Activated naive CD8-positive, alpha-beta T cell treated with anti-CD3 and anti-CD28 coated beads, Interleukin-2, amount 50 U/mL, for 24 hours (primary cell): Measurements from ENCODE around the gene GTF2A1.
"Not testable (repeated sequence)": the region's sequence is repeated elsewhere in the genome, so short reads cannot be mapped to it uniquely, and the experiment has no call there.

Experiments used
- ATAC-seq: fragments of 150-1000 bp; cut with Tn5 transposase; one replicate; pipeline ENCODE4 v1.10.0; 2021
- DNase-seq: peaks from one replicate; pipeline ENCODE4 v3.0.0; 2021
- H3K27ac Mint-ChIP-seq: one replicate; pipeline ENCODE4 v1.8.0; 2021; ENCODE audit warnings: mild to moderate bottlenecking, mixed read lengths
- H3K27me3 Mint-ChIP-seq: one replicate; pipeline ENCODE4 v1.8.0; 2021; ENCODE audit warnings: mixed read lengths
- H3K36me3 Mint-ChIP-seq: one replicate; pipeline ENCODE4 v1.8.0; 2021; ENCODE audit warnings: low read depth, mixed read lengths
- H3K4me1 Mint-ChIP-seq: one replicate; pipeline ENCODE4 v1.8.0; 2021; ENCODE audit warnings: mixed read lengths
- H3K4me3 Mint-ChIP-seq: one replicate; pipeline ENCODE4 v1.8.0; 2021; ENCODE audit warnings: mild to moderate bottlenecking, moderate library complexity, mixed read lengths
- H3K9me3 Mint-ChIP-seq: one replicate; pipeline ENCODE4 v1.8.0; 2021; ENCODE audit warnings: mixed read lengths

Gene GTF2A1

GRCh38 chr14:81245771-81246170, 25.0 kb upstream of the GTF2A1 start:
- Mint-ChIP-seq H3K4me1 (no peaks in the 10 kb centered on the region), H3K36me3 (peaks cover 2% of the 10 kb centered on the region), H3K27me3 (peaks cover 5% of the 10 kb centered on the region), H3K4me3 (no peak overlapping the region), H3K9me3 (peaks cover 11% of the 10 kb centered on the region), H3K27ac (no peak overlapping the region)
- ATAC-seq = no peak
- DNase-seq = no peak

GRCh38 chr14:81244431-81244830, 23.7 kb upstream of the GTF2A1 start:
- H3K36me3 Mint-ChIP-seq, DNase-seq, H3K27ac Mint-ChIP-seq, H3K4me1 Mint-ChIP-seq, H3K27me3 Mint-ChIP-seq, H3K4me3 Mint-ChIP-seq, ATAC-seq: not testable (repeated sequence)
- H3K9me3 Mint-ChIP-seq = peaks cover 11% of the 10 kb centered on the region

DNA sequence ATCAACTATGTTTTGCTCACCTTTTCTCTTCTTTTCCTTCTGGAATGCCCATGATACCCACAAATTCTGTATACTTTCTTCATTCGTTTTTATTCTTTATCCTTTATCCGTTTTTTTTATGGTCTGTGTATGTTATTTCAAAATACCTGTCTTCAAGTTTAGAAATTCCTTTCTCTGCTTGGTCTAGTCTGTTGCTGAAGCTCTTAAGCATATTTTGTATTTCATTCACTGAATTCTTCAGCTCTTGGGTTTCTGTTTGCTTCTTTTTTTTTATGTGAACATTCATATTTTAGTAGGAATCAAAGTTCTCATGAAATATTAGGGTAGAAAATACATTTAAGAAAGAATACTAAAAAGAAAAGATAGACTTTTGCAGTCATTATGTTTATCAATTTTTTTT, 22.7 kb upstream of the GTF2A1 start:
- Mint-ChIP-seq H3K4me1 (no peaks in the 10 kb centered on the region), H3K27me3 (peaks cover 5% of the 10 kb centered on the region), H3K4me3 (no peak overlapping the region), H3K9me3 (peaks cover 11% of the 10 kb centered on the region), H3K27ac (no peak overlapping the region), H3K36me3 (peaks cover 2% of the 10 kb centered on the region)
- DNase-seq (no peak), ATAC-seq (no peak)

DNA sequence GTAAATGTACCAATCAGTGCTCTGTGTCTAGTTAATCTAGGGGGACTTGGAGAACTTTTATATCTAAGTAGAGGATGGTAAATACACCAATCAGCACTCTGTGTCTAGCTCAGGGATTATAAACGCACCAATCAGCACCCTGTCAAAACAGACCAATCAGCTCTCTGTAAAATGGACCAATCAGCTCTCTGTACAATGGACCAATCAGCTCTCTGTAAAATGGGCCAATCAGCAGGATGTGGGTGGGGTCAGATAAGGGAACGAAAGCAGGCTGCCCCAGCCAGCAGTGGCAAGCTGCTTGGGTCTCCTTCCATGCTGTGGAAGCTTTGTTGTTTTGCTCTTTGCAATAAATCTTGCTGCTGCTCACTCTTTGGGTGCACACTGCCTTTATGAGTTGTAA, 16.1 kb upstream of the GTF2A1 start:
- ATAC-seq, H3K4me3 Mint-ChIP-seq, H3K27me3 Mint-ChIP-seq, H3K27ac Mint-ChIP-seq, H3K36me3 Mint-ChIP-seq, H3K9me3 Mint-ChIP-seq, DNase-seq, H3K4me1 Mint-ChIP-seq: not testable (repeated sequence)

GRCh38 chr14:81236138-81236537, 15.4 kb upstream of the GTF2A1 start:
- DNase-seq = no peak
- no peak for ATAC-seq
- Mint-ChIP-seq H3K4me3 (no peak overlapping the region), H3K27ac (no peak overlapping the region), H3K36me3 (no peaks in the 10 kb centered on the region), H3K4me1 (peaks cover 4% of the 10 kb centered on the region), H3K27me3 (no peaks in the 10 kb centered on the region), H3K9me3 (no peaks in the 10 kb centered on the region)

DNA sequence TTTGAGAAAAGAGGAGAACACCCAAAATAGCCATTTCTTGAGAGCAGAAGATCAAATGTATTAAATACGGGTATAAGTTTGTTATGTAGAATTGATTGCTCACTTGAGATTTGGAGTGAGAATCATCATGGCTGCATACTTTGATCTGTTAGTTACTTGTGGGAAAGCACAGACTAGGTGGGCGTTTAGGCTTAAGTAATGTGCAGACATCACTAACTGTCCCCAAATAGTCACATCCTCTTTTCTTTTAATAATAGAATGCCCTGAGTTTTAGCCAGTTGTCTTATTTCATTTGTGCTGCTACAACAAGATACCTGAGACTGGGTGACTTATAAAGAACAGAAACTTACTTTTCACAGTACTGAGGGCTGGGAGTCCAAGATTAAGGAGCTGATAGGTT, 14.3 kb upstream of the GTF2A1 start:
- Mint-ChIP-seq H3K4me1 (peaks cover 4% of the 10 kb centered on the region), H3K9me3 (no peaks in the 10 kb centered on the region), H3K27ac (no peak overlapping the region), H3K36me3 (no peaks in the 10 kb centered on the region), H3K27me3 (no peaks in the 10 kb centered on the region), H3K4me3 (no peak overlapping the region)
- no peak for DNase-seq
- no peak for ATAC-seq

DNA sequence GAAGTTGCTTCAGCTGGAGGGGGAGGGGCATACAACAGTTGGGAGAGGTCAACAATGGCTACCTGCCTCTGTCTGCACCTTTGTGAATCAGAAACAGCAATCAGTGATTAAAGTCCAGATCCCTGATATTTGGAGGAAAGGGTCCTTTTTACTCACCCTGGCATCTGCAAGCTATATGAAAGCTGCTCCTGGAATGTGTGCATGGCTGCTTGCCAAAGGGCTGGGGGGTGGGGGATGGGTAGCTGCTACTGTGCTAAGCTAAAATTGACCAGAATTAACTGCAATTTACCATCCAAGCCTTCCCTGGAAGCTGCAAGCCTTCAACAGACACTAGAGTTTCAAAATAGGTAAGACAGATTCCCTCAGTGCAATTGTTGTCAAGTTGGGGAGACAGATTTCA, 13.5 kb upstream of the GTF2A1 start:
- H3K27me3 Mint-ChIP-seq = no peaks in the 10 kb centered on the region
- DNase-seq = no peak

GRCh38 chr14:81233615-81234014, 12.9 kb upstream of the GTF2A1 start:
- no peak for DNase-seq

More for the DNA sequence above, 13.5 kb upstream of the GTF2A1 start:
- no peaks in the 10 kb centered on the region for H3K36me3 Mint-ChIP-seq
- no peak overlapping the region for H3K27ac Mint-ChIP-seq
- H3K4me1 Mint-ChIP-seq = peaks cover 4% of the 10 kb centered on the region
- no peak for ATAC-seq
- H3K4me3 Mint-ChIP-seq = no peak overlapping the region
- no peaks in the 10 kb centered on the region for H3K9me3 Mint-ChIP-seq

DNA sequence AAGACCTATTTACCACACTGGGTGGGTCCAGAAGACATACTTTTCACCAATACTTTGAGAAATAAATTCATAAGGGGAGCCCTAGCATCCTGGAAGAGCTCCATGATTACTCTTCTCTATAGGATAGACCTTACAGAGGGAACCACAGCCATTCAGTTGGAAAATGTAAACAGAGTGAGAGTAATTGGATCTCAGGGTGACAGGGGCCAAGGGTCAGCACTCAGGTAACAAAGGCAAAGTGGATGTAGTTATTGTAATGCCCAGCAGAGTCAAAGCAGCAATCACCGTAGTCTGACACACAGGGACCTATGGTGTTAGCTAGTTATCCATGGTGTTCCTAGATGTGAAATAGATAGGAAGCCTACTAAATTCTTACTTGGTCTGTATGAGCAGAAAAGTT, 10.8 kb upstream of the GTF2A1 start:
- Mint-ChIP-seq H3K4me1 (peaks cover 4% of the 10 kb centered on the region), H3K36me3 (no peaks in the 10 kb centered on the region), H3K4me3 (no peak overlapping the region), H3K27ac (no peak overlapping the region), H3K27me3 (no peaks in the 10 kb centered on the region), H3K9me3 (no peaks in the 10 kb centered on the region)
- DNase-seq (no peak), ATAC-seq (no peak)

More at GRCh38 chr14:81233615-81234014, 12.9 kb upstream of the GTF2A1 start:
- Mint-ChIP-seq H3K36me3 (no peaks in the 10 kb centered on the region), H3K27me3 (no peaks in the 10 kb centered on the region), H3K4me3 (no peak overlapping the region), H3K4me1 (peaks cover 4% of the 10 kb centered on the region), H3K9me3 (no peaks in the 10 kb centered on the region), H3K27ac (no peak overlapping the region)
- ATAC-seq = no peak

- ATAC-seq (no peak), DNase-seq (no peak)
- Mint-ChIP-seq H3K36me3 (peaks cover 6% of the 10 kb centered on the region), H3K4me1 (peaks cover 19% of the 10 kb centered on the region), H3K27me3 (no peaks in the 10 kb centered on the region), H3K27ac (no peak overlapping the region), H3K4me3 (no peak overlapping the region), H3K9me3 (no peaks in the 10 kb centered on the region)
Measured at GRCh38 chr14:81224222-81224621, 3.5 kb upstream of the GTF2A1 start.

DNA sequence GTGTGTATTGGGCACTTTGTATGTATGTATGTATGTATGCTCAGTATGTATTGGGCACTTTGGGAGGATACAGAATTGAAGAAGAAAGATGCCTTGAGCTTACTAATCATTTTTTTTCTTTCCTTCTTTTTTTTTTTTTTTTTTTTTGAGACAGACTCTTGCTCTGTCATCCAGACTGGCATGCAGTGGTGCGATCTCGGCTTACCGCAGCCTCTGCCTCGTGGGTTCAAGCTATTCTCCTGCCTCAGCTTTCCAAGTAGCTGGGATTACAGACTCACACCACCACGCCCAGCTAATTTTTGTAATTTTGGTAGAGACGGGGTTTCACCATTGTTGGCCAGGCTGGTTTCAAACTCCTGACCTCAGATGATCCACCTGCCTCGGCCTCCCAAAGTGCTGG, 3.0 kb upstream of the GTF2A1 start:
- H3K9me3 Mint-ChIP-seq, ATAC-seq, DNase-seq, H3K4me3 Mint-ChIP-seq, H3K36me3 Mint-ChIP-seq, H3K27me3 Mint-ChIP-seq, H3K27ac Mint-ChIP-seq: not testable (repeated sequence)
- H3K4me1 Mint-ChIP-seq = peaks cover 22% of the 10 kb centered on the region

- Mint-ChIP-seq H3K27ac (no peak overlapping the region), H3K36me3 (peaks cover 6% of the 10 kb centered on the region), H3K4me3 (no peak overlapping the region), H3K27me3 (no peaks in the 10 kb centered on the region), H3K9me3 (no peaks in the 10 kb centered on the region), H3K4me1 (peaks cover 33% of the 10 kb centered on the region)
- DNase-seq (no peak), ATAC-seq (no peak)
Measured at GRCh38 chr14:81222691-81223090, 1.9 kb upstream of the GTF2A1 start.

- H3K27me3 Mint-ChIP-seq = no peaks in the 10 kb centered on the region
- peaks cover 6% of the 10 kb centered on the region for H3K36me3 Mint-ChIP-seq
- H3K27ac Mint-ChIP-seq = peak overlapping the region; percentile 97
- H3K4me3 Mint-ChIP-seq = peak overlapping the region; percentile 88
- no peak for DNase-seq
- peaks cover 38% of the 10 kb centered on the region for H3K4me1 Mint-ChIP-seq
- no peak for ATAC-seq
- no peaks in the 10 kb centered on the region for H3K9me3 Mint-ChIP-seq
Measured at GRCh38 chr14:81222126-81222525, 1.4 kb upstream of the GTF2A1 start.

DNA sequence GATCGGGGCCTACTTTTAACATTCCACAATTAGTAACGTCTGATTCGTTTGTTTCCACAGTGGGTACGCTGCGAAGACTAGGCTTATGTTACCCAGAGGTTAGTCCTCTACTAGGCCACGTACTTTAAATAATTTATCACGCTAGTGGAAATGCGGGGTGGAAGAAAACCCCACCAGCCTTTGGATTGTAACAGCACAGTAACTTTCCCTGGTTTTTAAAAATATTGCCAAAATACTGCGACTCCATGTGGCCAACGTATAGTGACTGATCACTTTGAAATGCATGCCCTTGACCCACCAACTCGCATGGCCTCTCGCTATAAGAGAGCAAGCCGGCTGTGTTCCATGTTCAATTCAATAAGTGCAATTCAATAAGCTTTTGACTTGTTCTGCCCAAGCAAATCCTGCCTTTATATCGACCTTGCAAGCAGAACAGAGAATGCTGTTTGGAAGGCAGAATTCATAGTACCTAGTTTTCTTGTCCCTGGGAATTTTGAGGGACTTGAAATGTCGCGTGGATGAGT, 882 bp upstream of the GTF2A1 start:
- H3K4me1 Mint-ChIP-seq = peaks cover 42% of the 10 kb centered on the region
- ATAC-seq (no peak), DNase-seq (peak; percentile 16)
- no peaks in the 10 kb centered on the region for H3K9me3 Mint-ChIP-seq
- peak overlapping the region; percentile 88 for H3K4me3 Mint-ChIP-seq
- H3K27me3 Mint-ChIP-seq = no peaks in the 10 kb centered on the region
- H3K27ac Mint-ChIP-seq = peak overlapping the region; percentile 97
- H3K36me3 Mint-ChIP-seq = peaks cover 8% of the 10 kb centered on the region

DNA sequence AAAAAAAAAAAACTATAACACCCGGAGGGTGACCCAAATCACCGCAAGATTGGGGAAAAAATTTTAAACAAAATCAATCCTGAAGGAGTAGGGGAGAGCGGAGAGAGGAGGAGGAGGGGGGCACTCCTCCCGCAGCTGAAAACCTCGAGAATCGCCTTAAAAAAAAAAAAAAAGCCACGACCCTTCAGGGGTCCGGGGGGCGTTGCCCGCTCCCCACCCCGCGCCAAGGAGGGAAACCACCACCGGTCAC, 254 bp downstream of the GTF2A1 start:
- peak overlapping the region; percentile 97 for H3K27ac Mint-ChIP-seq
- H3K36me3 Mint-ChIP-seq = peaks cover 17% of the 10 kb centered on the region
- DNase-seq = no peak
- no peak for ATAC-seq
- no peaks in the 10 kb centered on the region for H3K27me3 Mint-ChIP-seq
- H3K4me3 Mint-ChIP-seq = peak overlapping the region; percentile 88
- no peaks in the 10 kb centered on the region for H3K9me3 Mint-ChIP-seq
- peaks cover 48% of the 10 kb centered on the region for H3K4me1 Mint-ChIP-seq
